ENCODE measurements around the gene AIF1L. TPM values are rescaled to one million over a fixed set of nuclear protein-coding genes. Genes with fewer than 3 reads are reported as not detected.

The AIF1L gene
- total RNA-seq, 4 donors from 2014 or later: 42.9 to 55.9 (median 50.0) TPM

DNA sequence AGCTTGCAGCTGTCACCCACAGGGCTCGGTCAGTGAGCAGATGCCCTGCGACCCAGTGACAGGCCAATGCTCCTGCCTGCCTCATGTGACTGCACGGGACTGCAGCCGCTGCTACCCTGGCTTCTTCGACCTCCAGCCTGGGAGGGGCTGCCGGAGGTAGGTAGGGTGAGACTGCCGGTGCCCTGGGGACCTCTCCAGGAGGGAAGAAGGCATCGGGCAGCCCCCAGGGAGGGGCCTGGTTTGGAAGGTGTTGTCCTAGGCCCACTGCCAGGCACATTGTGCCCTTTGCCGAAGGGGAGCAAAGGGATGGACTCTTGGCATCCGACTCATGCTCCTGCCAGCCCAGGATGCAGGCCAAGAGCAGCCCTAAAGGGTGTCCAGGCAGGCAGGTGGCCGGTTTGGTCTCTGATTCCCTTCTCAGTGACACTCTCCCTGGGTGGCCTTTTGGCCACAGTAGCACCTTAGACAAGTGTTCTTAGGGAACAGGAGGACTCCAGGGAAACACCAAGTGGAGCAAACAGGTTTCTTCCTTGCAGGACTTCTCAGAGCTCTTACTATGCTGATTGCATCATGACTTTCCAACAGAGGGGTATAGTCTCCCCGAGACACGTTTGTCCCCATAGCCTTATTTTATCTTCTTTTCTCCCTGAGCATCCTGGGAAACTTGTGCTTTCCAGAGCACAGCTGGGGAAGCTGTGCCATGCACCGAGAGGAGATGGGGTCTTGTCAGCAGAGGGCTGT is 28.1 kb upstream of the AIF1L start:
- no peaks in the 10 kb centered on the region for H3K4me1 ChIP-seq
- no peak overlapping the region for H3K27ac ChIP-seq

DNA sequence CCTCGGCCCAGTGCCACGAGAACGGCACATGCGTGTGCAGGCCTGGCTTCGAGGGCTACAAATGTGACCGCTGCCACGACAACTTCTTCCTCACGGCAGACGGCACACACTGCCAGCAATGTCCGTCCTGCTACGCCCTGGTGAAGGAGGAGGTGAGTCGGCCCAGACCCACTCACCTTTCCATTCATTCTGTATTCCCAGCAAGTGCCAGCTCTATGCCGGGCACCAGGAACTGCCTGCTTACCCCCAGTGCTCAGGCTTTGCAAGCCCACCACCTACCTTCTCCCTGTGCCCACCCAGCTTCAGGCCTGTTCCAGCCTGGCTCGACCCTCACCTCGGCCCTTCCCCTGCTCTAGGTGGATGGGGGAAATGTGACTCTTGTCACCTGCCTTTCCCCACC is 26.6 kb upstream of the AIF1L start:
- Histone ChIP-seq H3K36me3 (no peaks in the 10 kb centered on the region), H3K9me3 (no peaks in the 10 kb centered on the region), H3K27me3 (no peaks in the 10 kb centered on the region), H3K4me1 (no peaks in the 10 kb centered on the region), H3K27ac (no peak overlapping the region), H3K4me3 (no peak overlapping the region)
- 86 to 92% methylated on average over 14 to 15 of the region's 15 CpGs for WGBS, 2 donors
- DNase-seq (ENCODE audit: low spot score in 2 of 2): no peak
- TF ChIP-seq EP300 (IDR thresholded peaks at IDR 0.05): no peak
- TF ChIP-seq, protein P1, sequence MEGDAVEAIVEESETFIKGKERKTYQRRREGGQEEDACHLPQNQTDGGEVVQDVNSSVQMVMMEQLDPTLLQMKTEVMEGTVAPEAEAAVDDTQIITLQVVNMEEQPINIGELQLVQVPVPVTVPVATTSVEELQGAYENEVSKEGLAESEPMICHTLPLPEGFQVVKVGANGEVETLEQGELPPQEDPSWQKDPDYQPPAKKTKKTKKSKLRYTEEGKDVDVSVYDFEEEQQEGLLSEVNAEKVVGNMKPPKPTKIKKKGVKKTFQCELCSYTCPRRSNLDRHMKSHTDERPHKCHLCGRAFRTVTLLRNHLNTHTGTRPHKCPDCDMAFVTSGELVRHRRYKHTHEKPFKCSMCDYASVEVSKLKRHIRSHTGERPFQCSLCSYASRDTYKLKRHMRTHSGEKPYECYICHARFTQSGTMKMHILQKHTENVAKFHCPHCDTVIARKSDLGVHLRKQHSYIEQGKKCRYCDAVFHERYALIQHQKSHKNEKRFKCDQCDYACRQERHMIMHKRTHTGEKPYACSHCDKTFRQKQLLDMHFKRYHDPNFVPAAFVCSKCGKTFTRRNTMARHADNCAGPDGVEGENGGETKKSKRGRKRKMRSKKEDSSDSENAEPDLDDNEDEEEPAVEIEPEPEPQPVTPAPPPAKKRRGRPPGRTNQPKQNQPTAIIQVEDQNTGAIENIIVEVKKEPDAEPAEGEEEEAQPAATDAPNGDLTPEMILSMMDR (IDR thresholded peaks at IDR 0.05): no peak
- no peak for TF ChIP-seq POLR2A (IDR thresholded peaks at IDR 0.05)

More for the DNA sequence above, 28.1 kb upstream of the AIF1L start:
- Histone ChIP-seq H3K36me3 (no peaks in the 10 kb centered on the region), H3K27me3 (no peaks in the 10 kb centered on the region), H3K4me3 (no peak overlapping the region), H3K9me3 (no peaks in the 10 kb centered on the region)
- 67 to 70% methylated on average over 7 to 10 of the region's 14 CpGs for WGBS, 2 donors
- no peak for TF ChIP-seq POLR2A (IDR thresholded peaks at IDR 0.05)
- DNase-seq (ENCODE audit: low spot score in 2 of 2): no peak

DNA sequence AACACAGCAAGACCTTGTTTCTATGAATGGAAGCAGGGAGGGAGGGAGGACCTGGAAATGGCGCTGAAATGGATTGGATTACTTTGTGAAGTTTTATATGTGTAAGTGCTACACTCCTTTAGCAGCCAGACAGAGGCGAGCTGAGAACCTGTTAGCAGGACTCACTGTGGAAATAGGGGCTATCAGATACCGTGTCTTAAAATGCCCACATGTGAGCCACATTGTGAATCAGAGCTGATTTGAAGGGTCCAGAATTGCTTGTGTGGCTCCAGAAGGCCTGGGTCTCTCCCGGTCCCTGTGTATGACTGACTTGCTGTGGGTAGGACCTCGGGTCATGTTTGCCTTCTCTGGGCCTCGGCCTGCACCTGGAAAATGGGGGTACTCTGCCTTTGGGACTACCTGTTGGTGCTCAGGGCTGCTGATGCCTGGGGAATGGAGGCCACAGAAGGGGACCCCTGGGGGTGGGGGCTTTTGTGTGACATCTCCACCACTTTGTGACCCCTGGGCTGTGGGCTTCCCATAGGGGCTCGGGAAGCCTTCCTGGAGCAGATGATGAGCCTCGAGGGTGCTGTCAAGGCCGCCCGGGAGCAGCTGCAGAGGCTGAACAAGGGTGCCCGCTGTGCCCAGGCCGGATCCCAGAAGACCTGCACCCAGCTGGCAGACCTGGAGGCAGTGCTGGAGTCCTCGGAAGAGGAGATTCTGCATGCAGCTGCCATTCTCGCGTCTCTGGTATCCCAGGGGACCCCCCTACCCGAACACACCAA is 24.0 kb upstream of the AIF1L start:
- no peak for DNase-seq (ENCODE audit: low spot score in 2 of 2)
- Histone ChIP-seq H3K9me3 (no peaks in the 10 kb centered on the region), H3K36me3 (no peaks in the 10 kb centered on the region), H3K4me3 (no peak overlapping the region), H3K4me1 (no peaks in the 10 kb centered on the region), H3K27me3 (no peaks in the 10 kb centered on the region), H3K27ac (no peak overlapping the region)
- TF ChIP-seq, protein P1 (IDR thresholded peaks at IDR 0.05): no peak
- no peak for TF ChIP-seq POLR2A (IDR thresholded peaks at IDR 0.05)
- no peak for TF ChIP-seq EP300 (IDR thresholded peaks at IDR 0.05)
- WGBS, 2 donors: 76 to 93% methylated on average over 13 to 14 of the region's 16 CpGs

DNA sequence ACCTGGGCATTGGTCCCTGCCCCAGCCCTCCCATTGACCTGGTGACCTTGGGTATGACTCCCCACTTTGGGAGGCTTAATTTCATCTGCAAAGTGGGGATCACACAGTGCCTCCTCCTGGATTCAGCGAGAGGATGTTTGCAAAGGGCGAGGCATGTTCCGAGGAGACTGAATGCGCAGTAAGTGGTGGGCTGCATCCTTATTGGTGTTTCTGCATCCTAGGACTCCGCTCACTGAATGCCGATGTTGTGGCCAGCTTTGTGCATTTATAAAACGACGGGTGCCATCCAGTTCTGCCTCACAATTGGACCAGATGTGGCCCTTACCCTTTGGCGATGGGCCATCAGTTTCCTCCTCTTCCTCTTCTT is 23.5 kb upstream of the AIF1L start:
- DNase-seq (ENCODE audit: low spot score in 2 of 2): no peak
- no peaks in the 10 kb centered on the region for H3K27me3 ChIP-seq
- no peak overlapping the region for H3K27ac ChIP-seq
- H3K4me3 ChIP-seq: no peak overlapping the region
- TF ChIP-seq POLR2A (IDR thresholded peaks at IDR 0.05): no peak
- TF ChIP-seq, protein P1 (IDR thresholded peaks at IDR 0.05): no peak
- no peak for TF ChIP-seq EP300 (IDR thresholded peaks at IDR 0.05)
- no peaks in the 10 kb centered on the region for H3K4me1 ChIP-seq
- no peaks in the 10 kb centered on the region for H3K36me3 ChIP-seq
- WGBS, 2 donors: 88 to 90% methylated on average over 9 of the region's 9 CpGs
- H3K9me3 ChIP-seq: no peaks in the 10 kb centered on the region

DNA sequence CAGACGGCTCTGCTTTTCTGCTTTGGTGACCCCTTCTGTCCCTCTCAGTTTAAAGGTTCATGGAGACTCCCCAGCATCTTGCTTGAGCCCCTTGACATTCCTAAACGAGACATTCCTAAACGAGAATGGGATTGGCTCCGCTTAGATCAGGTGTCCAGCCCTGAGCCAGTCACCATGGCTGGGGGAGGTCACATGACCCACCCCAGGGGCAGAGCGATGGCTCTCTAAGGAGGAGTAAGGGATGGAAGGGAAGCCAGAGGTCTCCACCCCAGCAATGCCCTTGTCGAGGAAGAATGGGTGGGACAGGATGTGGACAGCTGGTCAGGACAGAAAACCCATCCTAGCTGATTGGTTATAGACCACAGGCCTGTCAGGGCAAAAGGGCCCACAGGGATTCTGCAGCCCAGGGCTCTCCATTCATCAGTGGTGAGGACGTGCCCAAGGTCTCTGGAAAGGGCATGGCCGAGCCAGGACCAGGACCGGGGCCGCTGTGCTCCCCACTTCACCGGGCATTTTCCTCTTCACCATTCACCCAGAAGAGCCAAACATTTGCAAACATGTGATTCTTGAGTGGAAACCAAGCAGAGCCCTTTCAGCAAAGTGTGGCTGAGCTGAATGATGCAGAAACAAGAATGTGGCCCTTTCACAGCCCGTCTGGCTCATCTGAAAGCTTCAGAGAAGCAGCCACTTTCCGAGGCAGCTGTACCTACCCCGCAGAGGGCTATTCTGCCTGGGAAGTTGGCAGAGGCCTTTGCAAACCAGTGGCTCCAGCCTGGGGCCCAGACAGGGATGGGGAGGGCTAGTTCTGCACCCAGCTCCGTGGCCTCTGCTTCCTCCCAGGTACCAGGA is 19.8 kb upstream of the AIF1L start:
- TF ChIP-seq, protein P1 (IDR thresholded peaks at IDR 0.05): no peak
- TF ChIP-seq POLR2A (IDR thresholded peaks at IDR 0.05) (no peak), EP300 (IDR thresholded peaks at IDR 0.05) (no peak)
- no peaks in the 10 kb centered on the region for H3K36me3 ChIP-seq
- no peaks in the 10 kb centered on the region for H3K27me3 ChIP-seq
- H3K4me3 ChIP-seq: no peak overlapping the region
- no peaks in the 10 kb centered on the region for H3K9me3 ChIP-seq
- H3K27ac ChIP-seq: no peak overlapping the region
- no peaks in the 10 kb centered on the region for H3K4me1 ChIP-seq
- 66 to 69% methylated on average over 15 of the region's 15 CpGs for WGBS, 2 donors
- DNase-seq (ENCODE audit: low spot score in 2 of 2): no peak
